ENCODE data around the gene PIAS3. TPM values are rescaled to one million over a fixed set of nuclear protein-coding genes. Genes with fewer than 3 reads are reported as not detected.

PIAS3 gene
- 25.6 and 26.3 TPM in 2 replicates for total RNA-seq

GRCh38 chr1:145858901-145859490 lies at the start of gene PIAS3:
Gene PIAS3 (minus strand): TSS chr1:145859081. CDS start chr1:145858990, 91 bp downstream.

DNA sequence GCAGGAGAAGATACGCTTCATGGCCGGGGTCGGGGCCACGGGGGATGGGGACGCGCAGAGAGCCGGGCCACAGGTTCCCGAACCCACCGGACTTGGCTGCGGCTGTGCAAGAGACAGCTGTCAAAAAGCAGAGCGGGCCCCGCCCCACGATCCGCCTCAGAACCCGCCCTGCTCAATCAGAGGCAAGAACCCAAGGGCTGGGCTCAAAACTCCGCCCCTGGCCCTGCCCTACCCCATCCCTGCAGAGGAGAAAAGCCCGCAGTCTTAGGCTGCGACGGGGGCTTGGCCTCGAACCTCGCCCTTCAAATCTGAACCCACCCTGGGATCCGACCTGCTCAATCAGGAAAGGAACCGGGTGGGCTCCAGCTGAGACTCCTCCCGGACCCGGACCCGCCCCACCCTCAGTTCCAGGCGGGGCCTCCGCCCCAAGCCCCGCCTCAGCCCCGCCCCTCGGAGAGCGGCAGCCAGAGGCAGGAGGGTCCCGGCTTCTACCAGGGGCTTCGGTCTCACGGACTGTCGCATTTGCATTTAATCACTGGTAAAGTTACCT lies 26.9 kb upstream of the PIAS3 start, which contains the start of gene ANKRD35:
TSS of gene ANKRD35 (minus strand) at position 129 of the 550 bp plus-strand sequence. CDS start at position 21, 108 bp downstream.

GRCh38 chr1:145845514-145846161 lies 13.2 kb downstream of the PIAS3 start, which contains the start of gene NUDT17:
Gene NUDT17 (plus strand): TSS chr1:145845630. CDS start chr1:145845641, 11 bp downstream.

DNA sequence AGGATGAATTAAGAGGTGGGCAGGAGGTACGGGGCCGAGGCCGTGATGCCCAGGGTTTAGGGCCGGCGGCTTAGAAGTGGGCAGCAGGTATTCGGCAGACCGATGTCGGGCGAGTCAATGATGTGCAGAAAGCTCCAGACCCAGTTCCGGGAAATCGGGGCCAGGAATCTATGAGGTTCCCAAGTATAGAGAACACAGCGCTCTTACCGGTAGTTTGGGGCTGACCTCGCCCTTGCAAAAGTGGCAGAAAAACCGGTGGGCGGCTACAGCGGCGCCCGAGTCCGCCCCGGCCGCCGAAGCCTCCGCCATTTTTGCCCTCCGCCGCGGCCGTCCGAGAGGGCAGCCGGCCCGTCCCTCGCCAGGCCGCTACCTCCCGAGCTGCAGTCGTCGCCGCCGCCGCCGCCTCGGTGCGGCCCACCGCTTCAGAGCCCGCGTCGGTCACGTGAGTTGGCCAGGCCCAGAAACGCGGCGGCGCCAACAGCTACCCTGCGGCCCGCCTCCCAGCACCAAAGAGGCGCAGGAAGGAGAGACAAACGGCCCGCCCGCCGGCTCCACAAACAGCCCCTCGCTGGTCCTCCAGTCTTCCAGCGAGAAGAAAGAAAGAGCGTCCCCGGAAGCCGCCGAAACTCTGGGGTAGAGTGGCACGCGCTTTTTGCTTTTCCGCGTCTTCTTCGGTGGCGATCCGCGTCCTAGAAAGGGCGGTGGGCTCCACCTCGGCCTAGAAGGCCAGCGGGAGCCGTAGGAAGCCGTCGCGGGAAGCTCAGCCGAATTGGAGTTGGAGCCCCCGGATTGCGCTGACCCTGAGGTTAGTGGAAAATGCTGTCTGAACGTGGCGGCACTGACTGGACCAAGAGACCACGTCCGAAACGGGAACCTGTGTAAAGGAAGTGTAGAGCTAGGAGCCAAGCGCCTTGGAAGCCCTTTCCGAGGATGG lies 35.0 kb downstream of the PIAS3 start, which contains the start of the genes POLR3C and RNF115:
TSS of gene POLR3C (plus strand) at position 636 of the 934 bp plus-strand sequence. CDS start 1,577 bp downstream, outside the sequence.
TSS of gene RNF115 (minus strand) at position 531 of the 934 bp plus-strand sequence. CDS start at position 309, 222 bp downstream.

Small RNA genes lying within 50 kb of the gene (small RNA-seq; reads per million reads assigned to genes)
- not detected for gene MIR6736 (ENCODE audit: low replicate concordance)

Other genes starting within 250 kb of the PIAS3 start
- gene PDZK1, start 151.7 kb downstream of the PIAS3 start, total RNA-seq: 0.22 and 1.1 TPM in 2 replicates
- gene CD160, start 139.6 kb downstream of the PIAS3 start, total RNA-seq: not detected in 2 replicates
- gene RNF115, start 35.0 kb downstream of the PIAS3 start, total RNA-seq: 12.5 and 18.9 TPM in 2 replicates
- 57.7 and 112 TPM in 2 replicates for gene POLR3C, start 34.9 kb downstream of the PIAS3 start, total RNA-seq
- 3.3 and 5.3 TPM in 2 replicates for gene NUDT17, start 13.5 kb downstream of the PIAS3 start, total RNA-seq
- 0.22 and 0.57 TPM in 2 replicates for gene ANKRD35, start 26.8 kb upstream of the PIAS3 start, total RNA-seq
- 1.1 and 5.4 TPM in 2 replicates for gene ITGA10, start 51.0 kb upstream of the PIAS3 start, total RNA-seq
- gene PEX11B, start 59.6 kb upstream of the PIAS3 start, total RNA-seq: 27.4 and 27.5 TPM in 2 replicates
- 96.9 and 183 TPM in 2 replicates for gene RBM8A, start 68.4 kb upstream of the PIAS3 start, total RNA-seq
- gene LIX1L, start 98.9 kb upstream of the PIAS3 start, total RNA-seq: 27.8 and 43.1 TPM in 2 replicates
- gene ANKRD34A, start 105.5 kb upstream of the PIAS3 start, total RNA-seq: 0.44 and 3.1 TPM in 2 replicates
- 11.0 and 14.4 TPM in 2 replicates for gene POLR3GL, start 105.6 kb upstream of the PIAS3 start, total RNA-seq
- 5.2 and 12.7 TPM in 2 replicates for gene TXNIP, start 137.5 kb upstream of the PIAS3 start, total RNA-seq
- gene HJV, start 162.7 kb upstream of the PIAS3 start, total RNA-seq: not detected in 2 replicates

Measured in placental pericyte (primary cell).